Measurements from ENCODE around the gene BACH2. TPM values are rescaled to one million over a fixed set of nuclear protein-coding genes. Genes with fewer than 3 reads are reported as not detected.

Gene BACH2
- total RNA-seq, 6 donors from 2014 or later = 3.1 to 6.8 (median 5.3) TPM

DNA sequence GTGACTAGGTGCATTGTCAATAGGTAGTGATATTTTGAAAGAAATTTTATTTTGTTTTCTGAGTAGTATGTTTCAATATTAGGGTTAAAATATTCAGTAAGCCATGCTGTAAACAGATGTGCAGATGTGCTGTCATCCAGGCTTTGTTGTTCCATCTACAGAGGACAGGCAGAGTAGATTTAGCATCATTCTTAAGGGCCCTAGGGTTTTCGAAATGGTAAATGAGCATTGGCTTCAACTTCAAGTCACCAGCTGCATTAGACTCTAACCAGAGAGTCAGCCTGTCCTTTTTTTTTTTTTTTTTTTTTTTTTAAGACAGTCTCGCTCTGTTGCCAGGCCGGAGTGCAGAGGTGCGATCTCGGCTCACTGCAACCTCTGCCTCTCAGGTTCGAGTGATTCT, 27.1 kb upstream of the BACH2 start:
- H3K27ac ChIP-seq = no peak overlapping the region
- no peaks in the 10 kb centered on the region for H3K27me3 ChIP-seq
- WGBS, 2 donors = 93 to 96% methylated on average over 6 of the region's 6 CpGs
- DNase-seq (no peak), ATAC-seq (ENCODE audit: low FRiP score in 2 of 2) (no peak)
- no peak overlapping the region for H3K4me3 ChIP-seq
- TF ChIP-seq EP300 (IDR thresholded peaks at IDR 0.05) (no peak), POLR2A (IDR thresholded peaks at IDR 0.05) (no peak), POLR2AphosphoS5 (IDR thresholded peaks at IDR 0.05) (no peak)
- TF ChIP-seq, protein P1, sequence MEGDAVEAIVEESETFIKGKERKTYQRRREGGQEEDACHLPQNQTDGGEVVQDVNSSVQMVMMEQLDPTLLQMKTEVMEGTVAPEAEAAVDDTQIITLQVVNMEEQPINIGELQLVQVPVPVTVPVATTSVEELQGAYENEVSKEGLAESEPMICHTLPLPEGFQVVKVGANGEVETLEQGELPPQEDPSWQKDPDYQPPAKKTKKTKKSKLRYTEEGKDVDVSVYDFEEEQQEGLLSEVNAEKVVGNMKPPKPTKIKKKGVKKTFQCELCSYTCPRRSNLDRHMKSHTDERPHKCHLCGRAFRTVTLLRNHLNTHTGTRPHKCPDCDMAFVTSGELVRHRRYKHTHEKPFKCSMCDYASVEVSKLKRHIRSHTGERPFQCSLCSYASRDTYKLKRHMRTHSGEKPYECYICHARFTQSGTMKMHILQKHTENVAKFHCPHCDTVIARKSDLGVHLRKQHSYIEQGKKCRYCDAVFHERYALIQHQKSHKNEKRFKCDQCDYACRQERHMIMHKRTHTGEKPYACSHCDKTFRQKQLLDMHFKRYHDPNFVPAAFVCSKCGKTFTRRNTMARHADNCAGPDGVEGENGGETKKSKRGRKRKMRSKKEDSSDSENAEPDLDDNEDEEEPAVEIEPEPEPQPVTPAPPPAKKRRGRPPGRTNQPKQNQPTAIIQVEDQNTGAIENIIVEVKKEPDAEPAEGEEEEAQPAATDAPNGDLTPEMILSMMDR (IDR thresholded peaks at IDR 0.05) = no peak
- no peaks in the 10 kb centered on the region for H3K36me3 ChIP-seq
- no peaks in the 10 kb centered on the region for H3K9me3 ChIP-seq
- no peaks in the 10 kb centered on the region for H3K4me1 ChIP-seq

DNA sequence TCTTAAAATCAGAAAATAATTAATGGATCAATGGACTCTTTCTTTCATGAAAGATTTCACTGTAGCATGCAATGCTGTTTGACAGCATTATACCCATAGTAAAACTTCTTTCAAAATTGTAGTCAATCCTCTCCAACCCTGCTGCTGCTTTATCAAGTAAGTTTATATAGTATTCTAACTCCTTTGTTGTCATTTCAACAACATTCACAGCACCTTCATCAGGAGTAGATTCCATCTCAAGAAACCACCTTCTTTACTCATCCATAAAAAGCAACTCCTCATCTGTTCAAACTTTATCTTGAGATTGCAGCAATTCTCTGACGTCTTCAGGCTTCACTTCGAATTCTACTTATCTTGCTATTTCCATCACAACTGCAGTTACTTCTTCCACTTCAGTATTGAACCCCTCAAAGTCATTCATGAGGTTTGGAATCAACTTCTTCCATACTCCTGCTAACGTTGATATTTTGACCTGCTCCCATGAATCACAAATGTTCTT, 26.4 kb upstream of the BACH2 start:
- no peaks in the 10 kb centered on the region for H3K4me1 ChIP-seq
- no peak overlapping the region for H3K27ac ChIP-seq
- WGBS, 2 donors = 84 to 91% methylated on average over 3 of the region's 3 CpGs
- H3K9me3 ChIP-seq = no peaks in the 10 kb centered on the region
- no peak for TF ChIP-seq EP300 (IDR thresholded peaks at IDR 0.05)
- TF ChIP-seq POLR2AphosphoS5 (IDR thresholded peaks at IDR 0.05) = no peak
- TF ChIP-seq, protein P1 (IDR thresholded peaks at IDR 0.05) = no peak
- TF ChIP-seq POLR2A (IDR thresholded peaks at IDR 0.05) = no peak
- H3K4me3 ChIP-seq = no peak overlapping the region
- no peaks in the 10 kb centered on the region for H3K27me3 ChIP-seq
- H3K36me3 ChIP-seq = no peaks in the 10 kb centered on the region
- ATAC-seq (ENCODE audit: low FRiP score in 2 of 2) (no peak), DNase-seq (no peak)

DNA sequence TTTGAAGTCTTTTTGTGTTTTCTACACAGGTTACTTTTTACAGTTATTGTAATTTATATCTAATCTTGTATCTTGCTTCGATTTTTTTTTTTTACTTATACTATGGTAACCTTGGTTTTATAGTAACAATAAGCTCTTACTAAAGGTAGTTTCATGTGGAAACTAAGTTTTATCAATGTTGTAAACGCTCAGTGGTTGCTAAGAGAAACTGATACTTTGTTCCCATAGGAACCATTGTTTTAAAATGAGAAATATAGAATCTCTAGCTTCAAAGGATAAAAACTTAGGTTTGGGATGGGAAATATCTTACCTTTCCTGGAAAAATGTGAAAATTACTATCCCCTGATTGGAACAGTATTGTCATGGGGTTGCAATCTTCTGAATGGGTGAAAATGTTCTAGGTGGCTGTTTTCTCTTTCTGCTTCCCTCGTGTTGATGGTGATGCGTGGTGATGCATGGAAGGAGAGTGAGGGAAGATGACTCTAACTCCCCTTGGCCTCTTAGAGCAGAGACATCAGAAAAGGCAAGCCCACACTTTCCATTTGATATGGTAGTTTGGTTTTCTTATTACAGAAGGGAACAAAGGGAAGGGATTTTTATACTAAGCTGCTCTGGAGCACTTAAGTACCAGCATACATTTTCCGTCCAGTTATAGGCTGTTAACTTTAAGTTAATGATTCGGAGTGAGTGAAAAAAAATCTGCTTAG, 23.5 kb upstream of the BACH2 start:
- 79 to 83% methylated on average over 6 of the region's 6 CpGs for WGBS, 2 donors
- ATAC-seq (ENCODE audit: low FRiP score in 2 of 2) = no peak
- DNase-seq = no peak
- H3K36me3 ChIP-seq = no peaks in the 10 kb centered on the region
- H3K27ac ChIP-seq = no peak overlapping the region
- no peaks in the 10 kb centered on the region for H3K9me3 ChIP-seq
- H3K4me1 ChIP-seq = no peaks in the 10 kb centered on the region
- no peak for TF ChIP-seq POLR2A (IDR thresholded peaks at IDR 0.05)
- TF ChIP-seq EP300 (IDR thresholded peaks at IDR 0.05) = no peak
- no peak for TF ChIP-seq POLR2AphosphoS5 (IDR thresholded peaks at IDR 0.05)
- TF ChIP-seq, protein P1 (IDR thresholded peaks at IDR 0.05) = no peak
- no peaks in the 10 kb centered on the region for H3K27me3 ChIP-seq
- no peak overlapping the region for H3K4me3 ChIP-seq

DNA sequence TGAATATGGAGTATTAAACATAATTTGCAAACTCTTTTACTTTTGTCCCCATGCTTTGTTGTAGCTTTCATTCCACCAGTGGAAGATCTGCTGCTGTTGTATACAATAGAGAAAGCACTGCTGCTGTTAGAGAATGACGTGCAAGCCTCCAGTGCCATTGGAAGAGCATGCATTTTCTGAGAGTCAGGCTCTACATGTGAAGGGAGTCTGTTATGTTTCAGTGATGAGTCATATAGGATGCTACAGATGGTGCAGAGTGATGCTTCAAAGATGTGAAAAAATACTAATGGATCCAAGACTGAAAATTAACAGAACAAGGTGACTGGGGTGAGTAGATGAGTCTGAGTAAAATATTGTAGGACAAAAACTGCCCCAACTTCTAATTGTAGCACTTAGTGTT, 22.4 kb upstream of the BACH2 start:
- 75 to 87% methylated on average over 1 of the region's 1 CpG for WGBS, 2 donors
- ATAC-seq (ENCODE audit: low FRiP score in 2 of 2) (no peak), DNase-seq (no peak)
- H3K4me3 ChIP-seq = no peak overlapping the region
- H3K4me1 ChIP-seq = no peaks in the 10 kb centered on the region
- no peaks in the 10 kb centered on the region for H3K9me3 ChIP-seq
- TF ChIP-seq, protein P1 (IDR thresholded peaks at IDR 0.05) = no peak
- TF ChIP-seq POLR2A (IDR thresholded peaks at IDR 0.05) (no peak), POLR2AphosphoS5 (IDR thresholded peaks at IDR 0.05) (no peak), EP300 (IDR thresholded peaks at IDR 0.05) (no peak)
- no peaks in the 10 kb centered on the region for H3K36me3 ChIP-seq
- H3K27ac ChIP-seq = no peak overlapping the region
- H3K27me3 ChIP-seq = no peaks in the 10 kb centered on the region

DNA sequence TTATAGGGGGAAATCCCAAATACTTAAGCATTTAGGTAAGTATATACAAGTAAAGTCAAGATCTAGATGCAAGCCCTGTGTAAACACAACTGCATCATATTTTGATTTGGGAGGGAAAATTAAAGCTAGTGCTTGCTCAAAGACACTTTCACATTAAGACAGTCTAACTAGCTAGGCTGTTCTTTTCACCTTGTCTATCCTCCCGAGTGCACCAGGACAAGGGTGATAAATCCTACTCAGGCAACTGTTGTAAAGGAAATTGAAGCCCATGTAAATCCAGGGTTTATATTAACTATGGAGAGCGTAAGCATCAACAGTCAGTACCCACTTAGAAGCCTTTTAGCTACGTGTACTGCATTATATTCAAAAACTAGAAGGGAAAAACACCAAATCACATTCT, 19.3 kb upstream of the BACH2 start:
- 56 to 76% methylated on average over 3 of the region's 3 CpGs for WGBS, 2 donors
- H3K27ac ChIP-seq = no peak overlapping the region
- H3K36me3 ChIP-seq = no peaks in the 10 kb centered on the region
- H3K9me3 ChIP-seq = no peaks in the 10 kb centered on the region
- H3K4me3 ChIP-seq = no peak overlapping the region
- no peaks in the 10 kb centered on the region for H3K27me3 ChIP-seq
- H3K4me1 ChIP-seq = no peaks in the 10 kb centered on the region
- DNase-seq (no peak), ATAC-seq (ENCODE audit: low FRiP score in 2 of 2) (no peak)
- TF ChIP-seq, protein P1 (IDR thresholded peaks at IDR 0.05) = no peak
- TF ChIP-seq POLR2A (IDR thresholded peaks at IDR 0.05) (no peak), EP300 (IDR thresholded peaks at IDR 0.05) (no peak), POLR2AphosphoS5 (IDR thresholded peaks at IDR 0.05) (no peak)

Data from upper lobe of left lung (tissue), 6 donors.